ENCODE measurements around the gene PRKAR1B.

PRKAR1B gene

GRCh38 chr7:590731-591551 lies 136.1 kb downstream of the PRKAR1B start:
- TF ChIP-seq CTCF (conservative IDR thresholded peaks at IDR 0.05; ENCODE audit: low read depth, low read length): no peak
- H3K4me3 ChIP-seq (ENCODE audit: low read depth, low read length): no peak overlapping the region
- no peak for DNase-seq (ENCODE audit: low read depth)

- DNase-seq (ENCODE audit: low read depth): no peak
- TF ChIP-seq CTCF (conservative IDR thresholded peaks at IDR 0.05; ENCODE audit: low read depth, low read length): no peak
- H3K4me3 ChIP-seq (ENCODE audit: low read depth, low read length): no peak overlapping the region
These were observed 137.1 kb downstream of the PRKAR1B start for GRCh38 chr7:589781-590575.

GRCh38 chr7:587767-588166 lies 139.3 kb downstream of the PRKAR1B start:
- DNase-seq (ENCODE audit: low read depth): no peak
- H3K4me3 ChIP-seq (ENCODE audit: low read depth, low read length): no peak overlapping the region
- no peak for TF ChIP-seq CTCF (conservative IDR thresholded peaks at IDR 0.05; ENCODE audit: low read depth, low read length)

DNA sequence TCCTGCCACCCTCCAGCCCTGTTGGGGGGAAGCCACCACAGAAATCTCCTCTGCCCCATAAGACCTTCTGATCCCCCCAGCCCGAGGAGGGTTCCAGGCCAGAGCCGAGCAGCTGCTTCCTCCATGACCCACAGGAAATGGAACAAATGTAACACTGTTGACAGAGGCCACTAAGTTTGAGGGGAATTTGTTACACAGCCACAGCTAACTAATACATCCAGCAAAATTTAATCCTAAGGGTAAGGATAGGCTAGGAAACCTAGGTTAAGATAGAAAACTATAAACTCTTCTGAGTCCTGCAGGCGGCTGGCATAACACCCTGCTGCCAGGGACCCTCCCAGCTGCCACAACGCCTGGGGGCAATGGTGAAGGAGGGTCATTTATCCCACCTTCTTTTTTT lies 140.6 kb downstream of the PRKAR1B start:
- H3K4me3 ChIP-seq (ENCODE audit: low read depth, low read length): no peak overlapping the region
- no peak for DNase-seq (ENCODE audit: low read depth)
- TF ChIP-seq CTCF (conservative IDR thresholded peaks at IDR 0.05; ENCODE audit: low read depth, low read length): no peak

- no peak for TF ChIP-seq CTCF (conservative IDR thresholded peaks at IDR 0.05; ENCODE audit: low read depth, low read length)
- DNase-seq (ENCODE audit: low read depth): no peak
- H3K4me3 ChIP-seq (ENCODE audit: low read depth, low read length): no peak overlapping the region
These were observed 141.2 kb downstream of the PRKAR1B start for GRCh38 chr7:585873-586272.

DNA sequence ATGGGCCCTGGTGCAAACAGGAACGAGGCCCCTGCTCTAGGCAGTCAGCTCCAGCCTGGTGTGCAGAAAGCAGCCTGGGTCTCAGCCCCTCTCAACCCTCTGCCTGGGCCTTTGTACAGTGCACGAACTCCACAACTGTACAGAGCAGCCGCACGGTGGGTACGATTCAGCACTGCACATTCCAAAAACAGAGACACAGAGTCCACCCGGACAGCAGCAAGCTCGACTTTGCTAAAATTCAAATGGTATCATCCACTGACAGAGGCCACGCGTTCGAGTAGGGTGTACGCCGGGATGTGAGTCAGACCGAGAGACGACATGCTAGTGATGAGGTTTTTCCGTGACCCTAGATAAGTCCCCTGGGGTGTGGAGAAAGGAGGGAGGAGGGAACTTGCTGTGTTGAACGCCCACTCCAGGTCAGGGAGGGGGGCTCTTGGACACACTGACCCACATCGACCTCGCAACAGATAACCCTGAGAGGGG lies 141.8 kb downstream of the PRKAR1B start:
- peak; percentile 58 for DNase-seq (ENCODE audit: low read depth)
- no peak for TF ChIP-seq CTCF (conservative IDR thresholded peaks at IDR 0.05; ENCODE audit: low read depth, low read length)
- H3K4me3 ChIP-seq (ENCODE audit: low read depth, low read length): no peak overlapping the region
